HG03354 (cell line): Measurements from ENCODE around the gene PDCD1.

ENCODE experiments used
- ATAC-seq: cut with Tn5 transposase; IDR thresholded peaks from one replicate; pipeline ENCODE4 v1.9.1; 2021; ENCODE audit warnings: mild to moderate bottlenecking; ENCODE audit not compliant: unreplicated experiment, poor library complexity, severe bottlenecking

Gene PDCD1

GRCh38 chr2:241895712-241896641 is 37.3 kb upstream of the PDCD1 start:
- ATAC-seq = no peak

GRCh38 chr2:241895427-241895711 is 36.7 kb upstream of the PDCD1 start:
- ATAC-seq = no peak

GRCh38 chr2:241894681-241895426 is 36.2 kb upstream of the PDCD1 start:
- no peak for ATAC-seq

GRCh38 chr2:241894056-241894641 is 35.5 kb upstream of the PDCD1 start:
- ATAC-seq = no peak

- ATAC-seq = no peak
These were observed 34.6 kb upstream of the PDCD1 start for GRCh38 chr2:241893265-241893664.

- ATAC-seq = no peak
These were observed 33.8 kb upstream of the PDCD1 start for GRCh38 chr2:241892299-241893137.

- no peak for ATAC-seq
These were observed 33.2 kb upstream of the PDCD1 start for GRCh38 chr2:241891988-241892298.

GRCh38 chr2:241891315-241891987 is 32.8 kb upstream of the PDCD1 start:
- no peak for ATAC-seq

- no peak for ATAC-seq
These were observed 32.0 kb upstream of the PDCD1 start for GRCh38 chr2:241890524-241891235.

- ATAC-seq = no peak
These were observed 29.9 kb upstream of the PDCD1 start for GRCh38 chr2:241888641-241889040.

GRCh38 chr2:241887806-241888522 is 29.3 kb upstream of the PDCD1 start:
- no peak for ATAC-seq

GRCh38 chr2:241886840-241887447 is 28.2 kb upstream of the PDCD1 start:
- no peak for ATAC-seq

GRCh38 chr2:241885946-241886643 is 27.4 kb upstream of the PDCD1 start:
- no peak for ATAC-seq

- ATAC-seq = no peak
These were observed 26.7 kb upstream of the PDCD1 start for GRCh38 chr2:241885291-241885945.

GRCh38 chr2:241884951-241885290 is 26.2 kb upstream of the PDCD1 start:
- ATAC-seq = no peak

- ATAC-seq = peak; percentile 67
These were observed 23.5 kb upstream of the PDCD1 start for GRCh38 chr2:241882091-241882625.
